SK-MEL-5 (cell line): ENCODE measurements around the gene HDAC11. TPM values are rescaled to one million over a fixed set of nuclear protein-coding genes. Genes with fewer than 3 reads are reported as not detected.

ENCODE experiments used
- DNase-seq: peaks from one replicate; pipeline ENCODE4 v3.0.0-alpha.2; 2016; ENCODE audit warnings: low read depth, low spot score
- in situ Hi-C: cut with HindIII; loops from 2 replicates; pipeline ENCODE4 v1.10.0; 2016; ENCODE audit warnings: low sequenced_read_pairs, high pct_unique_total_duplicates, low pct_unique_long_range_greater_than_20kb
- total RNA-seq: library from RNA; depleted of rRNA; stranded (reverse); fragments of >200 nt; shearing (Covaris generic); gene quantifications from 2 replicates; pipeline ENCODE4 v1.2.3, GENCODE V29; 2014

The HDAC11 gene
- total RNA-seq, 1 experiment from 2014 or later: 12.5 TPM

DNA sequence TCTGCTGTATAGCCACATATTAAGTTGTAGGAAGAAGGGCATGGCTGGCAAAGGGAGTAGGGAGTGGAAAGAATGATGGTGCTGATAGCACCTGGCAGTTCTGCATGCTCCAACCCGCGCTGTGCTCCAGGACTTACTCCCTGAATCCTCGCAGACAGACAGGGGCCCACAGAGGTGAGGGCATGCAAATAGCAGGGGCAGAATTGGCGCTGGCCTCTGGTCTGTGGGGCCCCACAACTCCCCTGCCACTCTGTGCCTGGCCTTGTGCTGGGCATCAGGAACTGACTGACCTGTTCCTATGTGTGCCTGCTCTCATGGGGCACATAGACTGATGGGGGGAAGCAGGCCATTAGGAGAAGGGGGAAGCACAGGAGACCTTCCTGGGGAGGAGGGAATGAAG, 20.9 kb downstream of the HDAC11 start:
- in situ Hi-C loops: no loop called here

DNA sequence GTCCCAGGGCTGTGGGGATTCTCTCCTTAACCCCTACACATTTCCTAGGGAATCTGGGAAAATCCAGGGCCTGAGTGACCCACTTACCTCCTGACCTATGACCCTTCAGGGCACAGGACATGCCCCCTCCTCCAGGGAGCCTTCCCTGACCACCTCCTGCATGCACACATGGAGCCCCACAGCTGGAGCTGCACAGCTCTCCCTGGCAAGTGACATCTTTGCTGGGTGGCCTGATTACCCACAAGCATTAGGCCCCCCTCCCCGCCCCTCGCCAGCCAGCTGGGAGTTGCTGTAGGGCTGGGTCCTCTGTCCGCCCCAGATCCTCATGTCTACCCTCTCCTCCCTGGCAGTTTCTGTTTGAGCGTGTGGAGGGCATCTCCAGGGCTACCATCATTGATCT, 21.4 kb downstream of the HDAC11 start:
- DNase-seq: no peak
- in situ Hi-C loops: no loop called here

More for the DNA sequence above, 20.9 kb downstream of the HDAC11 start:
- no peak for DNase-seq

DNA sequence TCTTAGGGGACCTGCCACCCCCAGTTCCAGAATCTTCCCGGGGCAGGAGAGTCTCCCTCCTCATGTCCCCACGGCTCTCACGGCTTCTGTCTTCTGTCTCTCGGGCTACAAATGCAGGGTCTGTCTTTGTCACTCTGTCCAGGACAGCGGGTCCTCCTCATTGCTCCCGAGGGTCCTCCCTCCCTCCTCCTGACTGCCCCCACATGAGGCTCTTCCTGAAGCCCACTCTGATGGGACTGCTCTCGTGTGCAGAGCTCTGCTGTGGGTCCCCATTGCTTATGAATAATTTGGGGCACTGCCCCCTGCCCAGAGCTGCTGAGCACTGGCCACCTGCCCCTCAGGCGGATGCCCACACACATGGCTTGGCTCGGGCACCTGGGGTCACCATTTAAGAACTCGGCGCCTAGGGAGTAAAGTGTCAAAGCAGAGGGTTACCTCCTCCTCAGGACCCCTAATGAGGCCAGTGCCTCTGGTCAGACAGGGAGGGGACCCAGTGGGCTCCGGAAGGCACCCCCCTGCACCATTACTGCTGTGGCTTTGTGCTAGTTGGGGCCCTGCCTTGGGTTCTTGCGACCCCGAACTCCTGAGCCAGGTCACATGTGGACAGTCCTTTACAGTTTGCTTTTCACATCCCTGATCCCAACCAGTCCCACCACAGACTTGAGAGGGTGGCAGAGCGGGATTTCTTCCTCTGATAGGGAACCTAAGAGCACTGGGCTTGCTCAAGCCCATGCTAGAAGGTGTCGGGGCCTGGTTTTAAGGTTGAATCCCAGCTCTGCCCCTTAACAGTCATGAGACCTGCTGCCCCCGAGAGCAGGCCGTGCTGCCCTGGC, 22.1 kb downstream of the HDAC11 start:
- in situ Hi-C loops: no loop called here
- no peak for DNase-seq

DNA sequence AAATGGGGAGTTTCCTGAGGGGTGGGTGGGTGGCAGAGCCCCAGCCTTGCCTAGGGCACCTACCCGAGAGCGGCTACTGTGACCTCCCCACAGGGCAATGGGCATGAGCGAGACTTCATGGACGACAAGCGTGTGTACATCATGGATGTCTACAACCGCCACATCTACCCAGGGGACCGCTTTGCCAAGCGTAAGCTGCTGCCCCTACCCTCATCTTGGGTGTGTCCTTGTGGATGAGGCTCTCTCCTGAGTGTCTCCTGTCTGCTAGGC, 22.6 kb downstream of the HDAC11 start:
- DNase-seq: no peak
- in situ Hi-C loops: no loop called here

DNA sequence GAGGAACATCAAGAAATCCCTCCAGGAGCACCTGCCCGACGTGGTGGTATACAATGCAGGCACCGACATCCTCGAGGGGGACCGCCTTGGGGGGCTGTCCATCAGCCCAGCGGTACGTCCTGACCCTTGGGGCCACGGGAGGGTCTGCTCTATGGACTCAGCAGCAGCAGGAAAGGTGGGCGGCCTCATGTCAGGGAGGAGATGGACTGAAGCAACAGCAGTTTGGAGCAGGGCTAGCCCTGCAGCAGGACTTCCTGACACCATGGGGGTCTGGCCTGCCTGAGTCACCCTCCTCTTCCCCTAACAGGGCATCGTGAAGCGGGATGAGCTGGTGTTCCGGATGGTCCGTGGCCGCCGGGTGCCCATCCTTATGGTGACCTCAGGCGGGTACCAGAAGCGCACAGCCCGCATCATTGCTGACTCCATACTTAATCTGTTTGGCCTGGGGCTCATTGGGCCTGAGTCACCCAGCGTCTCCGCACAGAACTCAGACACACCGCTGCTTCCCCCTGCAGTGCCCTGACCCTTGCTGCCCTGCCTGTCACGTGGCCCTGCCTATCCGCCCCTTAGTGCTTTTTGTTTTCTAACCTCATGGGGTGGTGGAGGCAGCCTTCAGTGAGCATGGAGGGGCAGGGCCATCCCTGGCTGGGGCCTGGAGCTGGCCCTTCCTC, 24.2 kb downstream of the HDAC11 start:
- no peak for DNase-seq
- in situ Hi-C loops: no loop called here

DNA sequence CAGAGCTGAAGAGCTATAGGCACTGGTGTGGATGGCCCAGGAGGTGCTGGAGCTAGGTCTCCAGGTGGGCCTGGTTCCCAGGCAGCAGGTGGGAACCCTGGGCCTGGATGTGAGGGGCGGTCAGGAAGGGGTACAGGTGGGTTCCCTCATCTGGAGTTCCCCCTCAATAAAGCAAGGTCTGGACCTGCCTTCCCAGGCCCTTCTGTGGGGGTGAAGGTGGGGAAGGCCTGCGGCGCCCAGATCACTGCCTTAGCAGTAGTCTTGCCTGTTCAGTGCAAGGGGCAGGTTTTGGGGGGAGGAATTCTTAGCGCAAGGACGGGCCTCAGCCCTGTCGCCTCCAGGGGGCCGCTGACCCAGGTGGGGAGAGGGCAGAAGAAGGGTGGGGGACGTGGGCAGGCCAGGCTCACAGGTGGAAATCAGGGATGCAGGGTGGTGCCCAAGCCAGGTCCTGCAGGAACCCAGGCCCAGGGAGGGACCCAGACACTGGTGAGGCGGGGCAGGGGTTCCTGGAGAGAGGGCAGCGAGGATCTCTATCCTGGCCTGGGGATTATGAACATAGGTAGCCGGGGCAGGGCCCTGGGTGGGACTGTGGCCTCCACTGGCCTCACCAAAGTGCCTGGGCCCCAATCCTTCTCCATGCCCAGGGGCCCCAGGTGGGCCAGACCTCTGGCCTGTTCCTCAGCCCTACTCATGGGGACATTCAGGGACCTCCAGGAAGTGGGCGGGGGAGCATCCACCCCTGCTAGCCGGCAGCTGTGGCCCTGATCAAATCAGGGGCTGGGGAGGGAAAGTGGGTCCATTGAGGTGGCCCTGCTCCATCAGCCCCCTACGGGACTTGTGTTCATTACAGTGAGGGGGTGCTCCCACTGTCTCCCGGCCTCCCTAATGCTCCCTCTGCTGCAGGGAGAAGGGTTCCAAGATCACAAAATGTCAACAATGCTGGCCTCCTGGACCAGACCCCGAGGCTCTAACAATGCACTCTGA, 25.3 kb downstream of the HDAC11 start:
- in situ Hi-C loops: no loop called here
- no peak for DNase-seq

DNA sequence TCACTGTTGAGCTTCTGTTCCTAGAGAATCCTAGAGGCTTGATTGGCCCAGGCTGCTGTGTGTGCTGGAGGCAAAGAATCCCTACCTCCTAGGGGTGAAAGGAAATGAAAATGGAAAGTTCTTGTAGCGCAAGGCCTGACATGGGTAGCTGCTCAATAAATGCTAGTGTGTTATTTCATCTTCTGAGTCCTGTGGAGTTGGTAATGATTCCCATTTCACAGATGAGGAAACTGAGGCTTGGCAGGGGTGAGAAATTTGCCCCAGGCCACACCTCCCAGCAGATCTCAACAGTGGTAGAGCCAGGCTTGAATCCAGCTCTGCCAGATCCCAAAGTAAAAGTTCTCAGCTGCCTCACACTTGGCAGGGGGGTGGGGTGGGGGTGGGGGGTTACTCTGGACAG, 26.1 kb downstream of the HDAC11 start:
- in situ Hi-C loops: no loop called here
- DNase-seq: no peak

DNA sequence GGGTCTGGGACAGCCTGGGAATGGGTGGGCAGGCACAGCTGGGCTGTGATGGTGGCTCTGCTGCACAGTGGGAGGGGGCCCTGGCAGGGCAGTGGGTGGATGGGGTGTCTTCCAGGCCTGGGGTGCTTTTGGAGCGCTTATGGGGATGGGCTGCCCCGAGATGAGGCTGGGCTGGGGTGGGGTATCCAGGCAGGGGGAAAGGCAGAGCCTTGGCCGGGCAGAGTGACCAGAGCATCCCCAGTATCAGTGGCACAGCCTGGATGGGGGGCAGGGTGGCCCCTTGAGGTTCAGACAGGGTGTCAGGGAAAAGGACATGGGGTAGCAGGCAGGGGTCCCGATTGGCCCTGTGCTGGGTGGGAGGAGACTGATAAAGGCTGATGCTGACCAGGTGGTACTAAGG, 26.6 kb downstream of the HDAC11 start:
- DNase-seq: no peak
- in situ Hi-C loops: no loop called here

DNA sequence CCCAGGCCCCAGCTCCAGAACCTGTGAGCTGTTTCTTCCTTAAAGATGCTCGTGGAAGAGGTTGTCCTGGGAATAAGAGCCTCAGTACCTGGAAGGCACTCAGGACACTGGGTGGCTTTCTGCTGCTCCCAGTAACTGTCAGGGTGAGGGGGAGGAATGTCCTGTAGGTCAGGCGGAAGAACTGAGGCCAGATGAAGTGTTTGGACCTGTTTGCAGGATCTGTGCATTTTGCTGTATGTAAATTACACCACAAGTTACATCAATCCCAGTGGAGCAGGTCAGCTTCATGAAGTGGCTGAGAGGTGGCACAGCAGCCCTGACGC, 27.1 kb downstream of the HDAC11 start:
- in situ Hi-C loops: no loop called here
- DNase-seq: no peak

DNA sequence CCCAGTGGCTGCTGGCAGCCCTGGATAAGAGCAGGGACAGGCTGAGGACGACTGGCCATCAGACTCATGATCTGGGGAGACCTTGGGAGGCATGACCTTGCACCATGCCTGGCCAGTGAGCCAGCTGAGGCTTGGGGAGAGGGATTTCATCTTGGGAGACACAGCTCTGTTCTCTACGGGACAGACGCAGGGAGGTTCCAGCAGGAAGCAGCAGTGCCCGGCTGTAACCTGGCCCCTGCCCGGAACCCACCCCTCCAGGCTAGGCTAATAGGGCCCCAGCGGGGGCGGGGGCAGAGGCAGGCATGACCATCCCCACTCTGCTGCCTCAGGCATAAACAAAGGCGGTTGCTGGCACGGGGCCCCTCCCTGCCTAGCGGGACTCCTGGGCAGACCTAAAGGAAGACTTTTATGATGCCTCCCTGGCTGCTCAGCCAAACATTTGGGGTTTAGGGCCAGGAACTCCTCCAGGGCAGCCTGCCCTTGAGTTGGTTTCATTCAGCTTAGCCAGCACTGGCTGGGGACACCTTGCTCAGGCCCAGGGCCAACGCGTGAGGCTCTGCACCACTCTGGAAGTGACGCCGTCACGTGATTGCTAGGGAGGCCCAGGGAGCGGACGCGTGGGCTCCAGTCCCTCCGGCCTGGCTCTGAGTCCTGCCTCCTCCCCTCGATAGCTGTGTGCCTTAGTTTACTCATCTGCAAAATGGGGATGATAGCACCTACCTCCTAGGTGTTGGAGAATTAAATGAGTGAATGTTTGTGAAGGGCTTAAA, 27.6 kb downstream of the HDAC11 start:
- DNase-seq: no peak
- in situ Hi-C loops: no loop called here

DNA sequence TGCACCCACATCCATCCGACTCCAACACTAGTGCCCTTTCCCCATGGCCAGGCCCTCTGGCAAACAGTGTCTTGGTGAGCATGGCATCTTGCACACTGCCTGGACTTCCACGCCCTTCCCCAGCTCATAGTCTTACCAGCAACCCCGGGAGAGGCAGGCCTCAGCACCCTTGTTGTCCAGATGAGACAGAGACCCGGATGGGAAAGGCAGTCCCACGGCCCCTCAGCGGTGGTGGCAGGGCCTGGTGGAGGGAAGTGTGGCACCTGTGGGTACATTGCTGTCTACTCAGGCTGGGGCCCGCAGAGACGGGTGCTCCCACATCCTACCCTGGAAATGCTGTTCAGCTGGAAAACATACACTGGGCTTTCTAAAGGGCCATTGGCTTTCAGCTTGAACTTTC, 28.4 kb downstream of the HDAC11 start:
- in situ Hi-C loops: no loop called here
- DNase-seq: no peak

DNA sequence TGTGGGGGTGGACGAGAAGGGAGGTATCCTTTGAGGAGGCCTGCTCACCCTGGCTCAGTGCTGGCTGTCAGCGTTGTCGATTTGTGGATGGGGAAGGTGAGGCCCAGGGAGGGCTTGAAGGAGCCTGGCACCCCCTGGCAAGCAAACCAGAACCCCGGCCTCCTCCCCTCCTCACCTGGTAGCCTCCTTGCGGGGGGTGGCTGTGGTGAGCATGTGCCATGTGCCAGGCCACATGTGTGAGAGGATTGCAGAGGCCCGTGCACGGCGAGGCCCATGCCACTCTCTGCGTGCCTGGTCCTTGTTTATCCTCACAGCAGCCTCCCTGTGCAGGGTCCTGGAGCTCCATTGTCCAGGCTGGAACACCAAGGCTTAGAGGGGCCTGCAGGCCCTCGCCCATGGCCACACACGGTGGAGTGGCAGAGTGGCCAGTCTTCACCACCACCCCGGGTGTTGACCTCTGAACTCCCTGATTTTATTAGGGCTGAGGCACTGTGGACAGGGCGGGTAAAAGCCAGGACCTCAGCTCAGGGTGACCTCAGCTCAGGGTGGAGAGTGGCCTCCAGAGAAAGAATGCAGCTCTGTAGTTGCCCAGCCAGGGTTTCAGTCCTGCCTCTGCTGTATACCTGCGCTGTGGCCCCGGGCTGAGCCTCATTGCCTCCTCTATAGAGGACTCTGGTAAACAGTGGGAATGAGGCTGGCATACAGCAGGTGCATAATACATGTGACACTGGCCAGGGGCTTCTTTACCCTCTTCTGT, 29.1 kb downstream of the HDAC11 start:
- in situ Hi-C loops: no loop called here
- DNase-seq: no peak

DNA sequence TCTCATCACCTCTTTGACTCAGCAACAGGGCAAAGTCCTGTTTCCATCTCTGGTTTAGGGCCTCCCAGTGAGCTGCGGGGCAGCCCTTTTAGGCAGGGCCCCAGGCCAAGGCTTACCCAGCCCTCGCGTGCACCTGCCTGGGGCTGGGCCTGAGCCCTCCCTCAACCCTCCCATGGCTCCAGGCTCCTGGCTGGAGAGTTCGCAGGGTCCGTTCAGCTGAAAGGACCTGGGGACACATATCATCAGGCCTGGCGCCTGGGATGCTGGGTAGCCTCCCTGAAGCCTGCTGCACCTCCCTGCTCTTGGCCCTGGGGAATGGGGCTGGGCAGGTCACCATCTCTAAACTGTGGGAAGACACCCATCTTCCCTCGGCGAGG, 29.7 kb downstream of the HDAC11 start:
- no peak for DNase-seq

DNA sequence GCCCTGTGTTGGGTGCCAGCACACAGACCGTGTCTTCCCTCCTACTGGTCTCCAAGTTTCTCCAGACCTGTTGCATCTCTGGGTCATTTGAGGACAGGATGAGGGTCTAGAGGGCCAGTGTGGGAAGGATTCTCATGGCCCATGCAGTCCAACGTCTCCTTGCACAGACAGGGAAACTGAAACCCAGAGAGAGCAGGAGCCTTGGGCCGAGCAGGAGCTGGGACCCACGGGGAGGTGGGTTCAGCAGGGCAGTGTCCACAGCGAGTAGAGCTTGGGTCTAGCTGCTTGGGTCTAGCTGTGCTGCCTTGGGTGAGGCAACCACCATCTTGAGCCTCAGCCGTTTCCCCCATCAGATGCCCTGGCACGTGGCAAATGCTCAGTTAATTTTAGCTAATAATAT, 32.3 kb downstream of the HDAC11 start:
- in situ Hi-C loops: no loop called here
- DNase-seq: no peak

More for the DNA sequence above, 29.7 kb downstream of the HDAC11 start:
- in situ Hi-C loops: no loop called here

DNA sequence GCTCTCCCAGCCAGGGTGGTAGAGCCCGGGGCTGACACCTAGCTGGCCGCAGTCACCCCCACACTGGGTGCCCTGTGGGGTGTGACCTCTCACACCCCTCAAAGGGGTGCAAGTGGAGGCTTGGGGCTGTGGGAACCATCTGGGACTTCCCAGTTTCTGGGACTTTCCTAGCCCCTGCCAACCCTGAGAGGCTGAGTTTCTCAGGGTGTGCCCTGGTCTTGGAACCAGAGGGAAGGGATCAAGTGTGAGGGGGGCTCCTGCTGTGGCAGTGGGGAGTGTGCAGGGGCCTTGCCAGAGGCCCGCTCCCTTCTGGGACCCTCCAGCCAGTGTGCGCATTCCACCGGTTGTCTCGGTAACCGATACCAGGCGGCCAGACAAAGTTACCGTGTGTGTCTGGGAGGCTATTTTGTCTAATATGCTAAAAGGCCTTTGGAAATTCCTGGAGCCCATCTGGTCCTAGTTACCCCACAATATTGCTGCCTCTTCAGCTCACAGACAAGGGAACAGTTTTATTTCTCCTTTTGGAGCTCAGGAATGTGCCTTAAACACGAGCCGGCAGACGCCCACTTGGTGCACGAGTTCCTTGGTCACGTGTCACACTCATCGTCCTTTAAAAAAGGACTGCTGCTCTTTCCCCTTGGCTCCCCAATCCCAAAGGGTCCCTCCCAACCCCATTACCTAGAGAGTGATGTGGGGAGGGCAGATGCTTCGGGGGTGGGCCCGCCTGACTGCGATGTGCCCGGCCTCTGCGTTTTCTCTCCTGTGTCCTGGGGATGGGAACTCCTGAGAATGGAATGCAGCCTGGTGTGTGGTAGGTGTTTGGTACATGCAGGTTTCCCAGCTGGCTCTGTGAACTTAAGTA, 33.2 kb downstream of the HDAC11 start:
- DNase-seq: no peak
- in situ Hi-C loops: no loop called here

DNA sequence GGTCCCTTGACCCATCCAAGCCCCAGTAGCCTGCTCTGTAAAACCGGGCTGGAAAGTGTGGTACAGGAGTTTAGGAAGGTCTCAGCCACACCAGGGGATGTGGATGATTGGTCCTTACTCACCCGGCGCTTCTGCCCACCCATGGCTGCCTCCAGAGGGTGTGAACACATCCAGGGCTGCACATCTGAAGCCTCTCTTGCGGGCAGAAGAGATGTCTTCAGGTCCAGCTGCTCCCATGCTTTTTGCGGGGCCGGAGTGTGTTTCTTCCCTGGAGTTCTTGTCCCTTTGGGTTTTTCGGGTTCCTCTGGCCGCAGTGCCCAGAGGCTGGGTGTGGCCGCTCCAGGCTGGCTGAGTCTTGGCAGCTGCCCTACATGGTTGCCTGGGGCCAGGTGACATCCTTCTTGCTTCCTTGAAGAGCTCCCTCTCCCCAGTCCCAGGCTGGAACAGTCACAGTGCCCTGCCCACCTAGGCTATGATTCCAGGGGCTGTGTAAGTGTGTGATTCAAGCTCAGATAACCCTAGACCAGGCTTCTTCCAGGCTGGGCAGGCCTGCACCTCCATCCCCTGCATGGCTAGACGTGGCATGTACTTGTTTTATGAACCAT, 33.9 kb downstream of the HDAC11 start:
- in situ Hi-C loops: no loop called here
- no peak for DNase-seq
